ENCODE results near the gene MMP12. TPM values are rescaled to one million over a fixed set of nuclear protein-coding genes. Genes with fewer than 3 reads are reported as not detected.
"Not testable (repeated sequence)": the region's sequence is repeated elsewhere in the genome, so short reads cannot be mapped to it uniquely, and the experiment has no call there.

MMP12 gene
- total RNA-seq, 2 donors from 2014 or later = 0.22 TPM; not detected in 1

GRCh38 chr11:102879801-102880200 is 5.0 kb upstream of the MMP12 start:
- H3K36me3 Mint-ChIP-seq (ENCODE audit: low read depth) = no peaks in the 10 kb centered on the region
- no peak overlapping the region for H3K4me3 Mint-ChIP-seq
- H3K4me1 Mint-ChIP-seq = peaks cover 6% of the 10 kb centered on the region
- peaks cover 4% of the 10 kb centered on the region for H3K27me3 Mint-ChIP-seq
- H3K27ac Mint-ChIP-seq = no peak overlapping the region
- ATAC-seq (replicated peaks) = no peak
- H3K9me3 Mint-ChIP-seq = peaks cover 4% of the 10 kb centered on the region

GRCh38 chr11:102878595-102878994 is 3.8 kb upstream of the MMP12 start:
- Mint-ChIP-seq H3K4me1 (peaks cover 6% of the 10 kb centered on the region), H3K4me3 (no peak overlapping the region), H3K27me3 (peaks cover 4% of the 10 kb centered on the region), H3K27ac (no peak overlapping the region), H3K9me3 (peaks cover 4% of the 10 kb centered on the region), H3K36me3 (ENCODE audit: low read depth) (no peaks in the 10 kb centered on the region)
- no peak for ATAC-seq (replicated peaks)

GRCh38 chr11:102869354-102869964 is 5.3 kb downstream of the MMP12 start:
- H3K36me3 Mint-ChIP-seq (ENCODE audit: low read depth); H3K9me3 Mint-ChIP-seq; H3K27me3 Mint-ChIP-seq; H3K4me3 Mint-ChIP-seq; ATAC-seq (replicated peaks); H3K27ac Mint-ChIP-seq; H3K4me1 Mint-ChIP-seq: not testable (repeated sequence)

- no peak for ATAC-seq (replicated peaks)
- Mint-ChIP-seq H3K27ac (no peak overlapping the region), H3K36me3 (ENCODE audit: low read depth) (no peaks in the 10 kb centered on the region), H3K27me3 (no peaks in the 10 kb centered on the region), H3K4me3 (no peak overlapping the region), H3K9me3 (no peaks in the 10 kb centered on the region), H3K4me1 (no peaks in the 10 kb centered on the region)
Observed at GRCh38 chr11:102868339-102868738, 6.4 kb downstream of the MMP12 start.

GRCh38 chr11:102864724-102865123 is 10.1 kb downstream of the MMP12 start:
- no peak for ATAC-seq (replicated peaks)

GRCh38 chr11:102853956-102854355 is 20.8 kb downstream of the MMP12 start:
- Mint-ChIP-seq H3K27ac (no peak overlapping the region), H3K4me1 (no peaks in the 10 kb centered on the region), H3K36me3 (ENCODE audit: low read depth) (no peaks in the 10 kb centered on the region), H3K9me3 (no peaks in the 10 kb centered on the region), H3K27me3 (peaks cover 4% of the 10 kb centered on the region), H3K4me3 (no peak overlapping the region)
- ATAC-seq (replicated peaks) = no peak

More at GRCh38 chr11:102864724-102865123, 10.1 kb downstream of the MMP12 start:
- H3K4me3 Mint-ChIP-seq = no peak overlapping the region
- H3K4me1 Mint-ChIP-seq = no peaks in the 10 kb centered on the region
- H3K27me3 Mint-ChIP-seq = peaks cover 4% of the 10 kb centered on the region
- no peaks in the 10 kb centered on the region for H3K9me3 Mint-ChIP-seq
- no peaks in the 10 kb centered on the region for H3K36me3 Mint-ChIP-seq (ENCODE audit: low read depth)
- H3K27ac Mint-ChIP-seq = no peak overlapping the region

- ATAC-seq (replicated peaks) = no peak
- Mint-ChIP-seq H3K9me3 (no peaks in the 10 kb centered on the region), H3K36me3 (ENCODE audit: low read depth) (no peaks in the 10 kb centered on the region), H3K27me3 (peaks cover 4% of the 10 kb centered on the region), H3K27ac (no peak overlapping the region), H3K4me3 (no peak overlapping the region), H3K4me1 (no peaks in the 10 kb centered on the region)
Observed at GRCh38 chr11:102853055-102853454, 21.7 kb downstream of the MMP12 start.

GRCh38 chr11:102850973-102851745 is 23.6 kb downstream of the MMP12 start:
- Mint-ChIP-seq H3K4me3 (no peak overlapping the region), H3K27me3 (peaks cover 4% of the 10 kb centered on the region), H3K27ac (no peak overlapping the region), H3K4me1 (no peaks in the 10 kb centered on the region), H3K36me3 (ENCODE audit: low read depth) (no peaks in the 10 kb centered on the region), H3K9me3 (no peaks in the 10 kb centered on the region)
- ATAC-seq (replicated peaks) = peak; percentile 28

- no peak overlapping the region for H3K4me3 Mint-ChIP-seq
- H3K9me3 Mint-ChIP-seq = no peaks in the 10 kb centered on the region
- no peaks in the 10 kb centered on the region for H3K4me1 Mint-ChIP-seq
- H3K36me3 Mint-ChIP-seq (ENCODE audit: low read depth) = no peaks in the 10 kb centered on the region
- H3K27ac Mint-ChIP-seq = no peak overlapping the region
- no peak for ATAC-seq (replicated peaks)
- peaks cover 8% of the 10 kb centered on the region for H3K27me3 Mint-ChIP-seq
Observed at GRCh38 chr11:102849311-102849710, 25.5 kb downstream of the MMP12 start.

GRCh38 chr11:102846292-102846691 is 28.5 kb downstream of the MMP12 start:
- no peaks in the 10 kb centered on the region for H3K36me3 Mint-ChIP-seq (ENCODE audit: low read depth)
- H3K27ac Mint-ChIP-seq = no peak overlapping the region
- peaks cover 12% of the 10 kb centered on the region for H3K27me3 Mint-ChIP-seq
- no peaks in the 10 kb centered on the region for H3K9me3 Mint-ChIP-seq
- ATAC-seq (replicated peaks) = no peak
- H3K4me1 Mint-ChIP-seq = no peaks in the 10 kb centered on the region
- no peak overlapping the region for H3K4me3 Mint-ChIP-seq

GRCh38 chr11:102843489-102843888 is 31.3 kb downstream of the MMP12 start, which contains the start of gene MMP3:
Gene MMP3, minus strand, starts transcription at chr11:102843609. Its CDS starts 63 bp downstream, at chr11:102843546.
- H3K4me1 Mint-ChIP-seq = no peaks in the 10 kb centered on the region
- H3K27me3 Mint-ChIP-seq = peaks cover 12% of the 10 kb centered on the region
- no peaks in the 10 kb centered on the region for H3K36me3 Mint-ChIP-seq (ENCODE audit: low read depth)
- ATAC-seq (replicated peaks) = no peak
- H3K9me3 Mint-ChIP-seq = no peaks in the 10 kb centered on the region
- H3K4me3 Mint-ChIP-seq = no peak within 1 kb of the TSS
- H3K27ac Mint-ChIP-seq = no peak within 1 kb of the TSS

- H3K36me3 Mint-ChIP-seq (ENCODE audit: low read depth) = no peaks in the 10 kb centered on the region
- ATAC-seq (replicated peaks) = no peak
- peaks cover 12% of the 10 kb centered on the region for H3K27me3 Mint-ChIP-seq
- H3K4me3 Mint-ChIP-seq = no peak overlapping the region
- no peaks in the 10 kb centered on the region for H3K9me3 Mint-ChIP-seq
- no peaks in the 10 kb centered on the region for H3K4me1 Mint-ChIP-seq
- no peak overlapping the region for H3K27ac Mint-ChIP-seq
Observed at GRCh38 chr11:102842930-102843329, 31.9 kb downstream of the MMP12 start.

GRCh38 chr11:102840018-102840417 is 34.8 kb downstream of the MMP12 start:
- H3K9me3 Mint-ChIP-seq = no peaks in the 10 kb centered on the region
- no peak overlapping the region for H3K27ac Mint-ChIP-seq
- no peak overlapping the region for H3K4me3 Mint-ChIP-seq
- H3K4me1 Mint-ChIP-seq = no peaks in the 10 kb centered on the region
- H3K36me3 Mint-ChIP-seq (ENCODE audit: low read depth) = no peaks in the 10 kb centered on the region
- H3K27me3 Mint-ChIP-seq = peaks cover 10% of the 10 kb centered on the region
- no peak for ATAC-seq (replicated peaks)

GRCh38 chr11:102837646-102838045 is 37.1 kb downstream of the MMP12 start:
- H3K9me3 Mint-ChIP-seq = no peaks in the 10 kb centered on the region
- H3K4me3 Mint-ChIP-seq = no peak overlapping the region
- no peak overlapping the region for H3K27ac Mint-ChIP-seq
- no peaks in the 10 kb centered on the region for H3K4me1 Mint-ChIP-seq
- H3K36me3 Mint-ChIP-seq (ENCODE audit: low read depth) = no peaks in the 10 kb centered on the region
- H3K27me3 Mint-ChIP-seq = peaks cover 14% of the 10 kb centered on the region
- ATAC-seq (replicated peaks) = no peak

GRCh38 chr11:102837156-102837555 is 37.6 kb downstream of the MMP12 start:
- H3K9me3 Mint-ChIP-seq = no peaks in the 10 kb centered on the region
- H3K27me3 Mint-ChIP-seq = peaks cover 16% of the 10 kb centered on the region
- no peak overlapping the region for H3K4me3 Mint-ChIP-seq
- H3K27ac Mint-ChIP-seq = no peak overlapping the region
- ATAC-seq (replicated peaks) = no peak
- no peaks in the 10 kb centered on the region for H3K4me1 Mint-ChIP-seq
- no peaks in the 10 kb centered on the region for H3K36me3 Mint-ChIP-seq (ENCODE audit: low read depth)

Measured in activated T-helper 17 cell treated with anti-CD3 and anti-CD28 coated beads, Interleukin-2, amount 50 U/mL, for 72 hours (primary cell).